ENCODE measurements around the gene SLC6A18.
A peak's percentile ranks its signal among the peaks of the same experiment; 100 is the strongest.

The SLC6A18 gene

GRCh38 chr5:1203311-1203967 is 21.7 kb upstream of the SLC6A18 start:
- Mint-ChIP-seq H3K27ac (no peak overlapping the region), H3K4me1 (peaks cover 25% of the 10 kb centered on the region), H3K36me3 (ENCODE audit: low read depth) (no peaks in the 10 kb centered on the region), H3K27me3 (ENCODE audit: low read depth, poor library complexity) (peaks cover 24% of the 10 kb centered on the region), H3K9me3 (no peaks in the 10 kb centered on the region), H3K4me3 (no peak overlapping the region)
- no peak for TF ChIP-seq CTCF (IDR thresholded peaks at IDR 0.05)
- DNase-seq = no peak

GRCh38 chr5:1203968-1204692 is 21.1 kb upstream of the SLC6A18 start:
- H3K9me3 Mint-ChIP-seq = no peaks in the 10 kb centered on the region
- no peaks in the 10 kb centered on the region for H3K36me3 Mint-ChIP-seq (ENCODE audit: low read depth)
- H3K27ac Mint-ChIP-seq = no peak overlapping the region
- H3K27me3 Mint-ChIP-seq (ENCODE audit: low read depth, poor library complexity) = peaks cover 24% of the 10 kb centered on the region
- no peak overlapping the region for H3K4me3 Mint-ChIP-seq
- no peak for DNase-seq
- TF ChIP-seq CTCF (IDR thresholded peaks at IDR 0.05) = no peak
- peaks cover 30% of the 10 kb centered on the region for H3K4me1 Mint-ChIP-seq

- H3K4me1 Mint-ChIP-seq = peaks cover 37% of the 10 kb centered on the region
- H3K27me3 Mint-ChIP-seq (ENCODE audit: low read depth, poor library complexity) = peaks cover 24% of the 10 kb centered on the region
- no peak overlapping the region for H3K4me3 Mint-ChIP-seq
- peak; percentile 38 for TF ChIP-seq CTCF (IDR thresholded peaks at IDR 0.05)
- H3K27ac Mint-ChIP-seq = no peak overlapping the region
- no peaks in the 10 kb centered on the region for H3K9me3 Mint-ChIP-seq
- no peaks in the 10 kb centered on the region for H3K36me3 Mint-ChIP-seq (ENCODE audit: low read depth)
- peak; percentile 52 for DNase-seq
Measured at GRCh38 chr5:1204693-1205242, 20.4 kb upstream of the SLC6A18 start.

- Mint-ChIP-seq H3K36me3 (ENCODE audit: low read depth) (no peaks in the 10 kb centered on the region), H3K4me1 (peaks cover 36% of the 10 kb centered on the region), H3K27me3 (ENCODE audit: low read depth, poor library complexity) (peaks cover 24% of the 10 kb centered on the region), H3K27ac (no peak overlapping the region), H3K4me3 (no peak overlapping the region), H3K9me3 (no peaks in the 10 kb centered on the region)
- no peak for TF ChIP-seq CTCF (IDR thresholded peaks at IDR 0.05)
- DNase-seq = no peak
Measured at GRCh38 chr5:1205255-1206180, 19.7 kb upstream of the SLC6A18 start.

GRCh38 chr5:1206521-1207412 is 18.4 kb upstream of the SLC6A18 start:
- Mint-ChIP-seq H3K4me1 (peaks cover 33% of the 10 kb centered on the region), H3K27ac (no peak overlapping the region), H3K4me3 (no peak overlapping the region), H3K9me3 (no peaks in the 10 kb centered on the region), H3K36me3 (ENCODE audit: low read depth) (no peaks in the 10 kb centered on the region), H3K27me3 (ENCODE audit: low read depth, poor library complexity) (peaks cover 24% of the 10 kb centered on the region)
- no peak for TF ChIP-seq CTCF (IDR thresholded peaks at IDR 0.05)
- DNase-seq = no peak

Data from nephron progenitor cell (in vitro differentiated cells).